Hematopoietic multipotent progenitor cell treated with erythropoietin and hydrocortisone succinate and interleukin-3 and kit ligand, for 15 days (in vitro differentiated cells): ENCODE results near the gene HAND2.

ENCODE experiments used
- DNase-seq: peaks from one replicate; pipeline ENCODE4 v3.0.0-alpha.2; 2015; ENCODE audit warnings: low spot score

The HAND2 gene

GRCh38 chr4:173501592-173502150, 28.4 kb downstream of the HAND2 start:
- DNase-seq = no peak

- DNase-seq = no peak
Observed at GRCh38 chr4:173500841-173501591, 29.0 kb downstream of the HAND2 start.

GRCh38 chr4:173499658-173500535, 30.1 kb downstream of the HAND2 start:
- DNase-seq = no peak

GRCh38 chr4:173498771-173499170, 31.3 kb downstream of the HAND2 start:
- no peak for DNase-seq

- no peak for DNase-seq
Observed at GRCh38 chr4:173498023-173498422, 32.0 kb downstream of the HAND2 start.

- DNase-seq = peak; percentile 29
Observed at GRCh38 chr4:173494013-173494970, 35.7 kb downstream of the HAND2 start.

GRCh38 chr4:173493041-173493440, 37.0 kb downstream of the HAND2 start:
- no peak for DNase-seq

GRCh38 chr4:173492315-173492714, 37.7 kb downstream of the HAND2 start:
- DNase-seq = no peak

- no peak for DNase-seq
Observed at GRCh38 chr4:173490817-173491528, 39.1 kb downstream of the HAND2 start.

- DNase-seq = no peak
Observed at GRCh38 chr4:173490256-173490655, 39.8 kb downstream of the HAND2 start.

GRCh38 chr4:173489514-173489913, 40.5 kb downstream of the HAND2 start:
- DNase-seq = no peak

GRCh38 chr4:173488656-173489055, 41.4 kb downstream of the HAND2 start:
- DNase-seq = no peak

GRCh38 chr4:173488074-173488473, 42.0 kb downstream of the HAND2 start:
- DNase-seq = no peak

GRCh38 chr4:173486714-173487392, 43.2 kb downstream of the HAND2 start:
- no peak for DNase-seq

- DNase-seq = no peak
Observed at GRCh38 chr4:173485164-173485563, 44.9 kb downstream of the HAND2 start.

- DNase-seq = no peak
Observed at GRCh38 chr4:173482330-173482931, 47.6 kb downstream of the HAND2 start.

GRCh38 chr4:173478913-173479283, 51.1 kb downstream of the HAND2 start:
- no peak for DNase-seq

- DNase-seq = no peak
Observed at GRCh38 chr4:173478201-173478912, 51.7 kb downstream of the HAND2 start.

GRCh38 chr4:173477016-173477415, 53.0 kb downstream of the HAND2 start:
- DNase-seq = no peak
